Measurements from ENCODE around the gene GMDS.

DNA sequence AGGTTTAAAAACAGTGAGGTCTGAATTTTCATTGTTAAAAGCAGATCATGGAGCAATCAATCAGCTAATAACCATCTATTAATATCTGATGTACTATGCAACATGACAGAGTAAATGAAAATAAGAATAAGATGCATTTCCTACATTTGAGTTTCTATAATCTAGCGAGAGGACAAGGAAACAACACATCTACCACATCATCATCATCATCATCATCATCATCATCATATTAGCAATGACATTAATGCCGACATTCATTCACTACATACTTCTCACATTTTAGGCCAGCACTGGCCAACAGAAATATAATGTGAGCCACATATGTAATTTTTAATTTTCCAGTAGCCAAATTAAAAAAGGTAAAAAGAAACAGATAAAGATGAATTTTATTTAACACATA, 110.0 kb downstream of the GMDS start:
- TF ChIP-seq, protein P1, sequence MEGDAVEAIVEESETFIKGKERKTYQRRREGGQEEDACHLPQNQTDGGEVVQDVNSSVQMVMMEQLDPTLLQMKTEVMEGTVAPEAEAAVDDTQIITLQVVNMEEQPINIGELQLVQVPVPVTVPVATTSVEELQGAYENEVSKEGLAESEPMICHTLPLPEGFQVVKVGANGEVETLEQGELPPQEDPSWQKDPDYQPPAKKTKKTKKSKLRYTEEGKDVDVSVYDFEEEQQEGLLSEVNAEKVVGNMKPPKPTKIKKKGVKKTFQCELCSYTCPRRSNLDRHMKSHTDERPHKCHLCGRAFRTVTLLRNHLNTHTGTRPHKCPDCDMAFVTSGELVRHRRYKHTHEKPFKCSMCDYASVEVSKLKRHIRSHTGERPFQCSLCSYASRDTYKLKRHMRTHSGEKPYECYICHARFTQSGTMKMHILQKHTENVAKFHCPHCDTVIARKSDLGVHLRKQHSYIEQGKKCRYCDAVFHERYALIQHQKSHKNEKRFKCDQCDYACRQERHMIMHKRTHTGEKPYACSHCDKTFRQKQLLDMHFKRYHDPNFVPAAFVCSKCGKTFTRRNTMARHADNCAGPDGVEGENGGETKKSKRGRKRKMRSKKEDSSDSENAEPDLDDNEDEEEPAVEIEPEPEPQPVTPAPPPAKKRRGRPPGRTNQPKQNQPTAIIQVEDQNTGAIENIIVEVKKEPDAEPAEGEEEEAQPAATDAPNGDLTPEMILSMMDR (IDR thresholded peaks at IDR 0.05; ENCODE audit: low read depth, low read length): no peak
- no peak for TF ChIP-seq EZH2phosphoT487 (IDR thresholded peaks at IDR 0.05; ENCODE audit: low read depth)

All from OCI-LY3 (cell line).